ENCODE measurements around the gene LACTB.

LACTB gene

DNA sequence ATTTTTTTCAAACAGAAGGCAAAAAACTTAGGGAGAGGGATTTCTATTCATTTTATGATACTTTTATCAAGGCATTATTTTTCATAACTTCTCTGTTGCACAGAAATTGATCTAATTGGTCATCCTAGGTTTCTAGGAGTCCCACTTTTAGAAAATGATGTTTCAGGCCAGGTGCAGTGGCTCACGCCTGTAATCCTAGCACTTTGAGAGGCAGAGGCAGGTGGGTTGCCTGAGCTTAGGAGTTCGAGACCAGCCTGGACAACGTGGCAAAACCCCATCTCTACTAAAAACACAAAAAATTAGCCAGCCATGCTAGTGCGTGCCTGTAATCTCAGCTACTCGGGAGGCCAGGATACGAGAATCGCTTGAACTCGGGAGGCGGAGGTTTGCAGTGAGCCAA lies 2.8 kb downstream of the LACTB start:
- no peak for DNase-seq (ENCODE audit: low read depth)

DNA sequence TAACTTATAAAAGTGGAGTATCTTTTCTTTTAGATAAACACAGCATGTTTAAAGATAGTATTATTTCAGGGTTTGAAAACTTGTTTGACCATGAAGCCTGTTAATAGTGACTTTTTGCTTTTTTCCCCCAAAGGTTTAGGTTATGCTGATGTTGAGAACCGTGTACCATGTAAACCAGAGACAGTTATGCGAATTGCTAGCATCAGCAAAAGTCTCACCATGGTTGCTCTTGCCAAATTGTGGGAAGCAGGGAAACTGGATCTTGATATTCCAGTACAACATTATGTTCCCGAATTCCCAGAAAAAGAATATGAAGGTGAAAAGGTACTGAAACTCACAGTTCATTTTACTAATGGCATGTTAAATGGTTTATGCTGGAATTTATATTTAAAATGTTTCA lies 5.1 kb downstream of the LACTB start:
- DNase-seq (ENCODE audit: low read depth) = no peak

DNA sequence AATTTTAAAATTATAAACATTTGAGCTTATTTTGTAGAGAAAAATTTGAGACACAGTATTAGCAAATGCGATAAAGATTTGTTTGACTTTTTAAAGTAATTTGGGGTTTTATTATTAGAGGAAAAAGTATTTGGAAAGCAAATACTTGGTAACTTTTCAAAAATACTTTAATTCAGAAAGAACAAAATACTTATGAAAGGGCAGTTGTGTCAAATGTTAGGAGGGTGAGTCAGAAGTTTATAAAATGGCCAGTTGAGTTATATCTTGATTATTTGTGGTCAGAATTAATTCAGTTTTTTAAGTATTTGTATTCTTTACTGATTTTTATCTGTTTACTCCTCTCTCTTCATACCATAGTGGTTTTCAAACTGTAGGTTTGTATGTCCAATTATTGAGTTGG lies 12.1 kb downstream of the LACTB start:
- DNase-seq (ENCODE audit: low read depth) = peak; percentile 85

DNA sequence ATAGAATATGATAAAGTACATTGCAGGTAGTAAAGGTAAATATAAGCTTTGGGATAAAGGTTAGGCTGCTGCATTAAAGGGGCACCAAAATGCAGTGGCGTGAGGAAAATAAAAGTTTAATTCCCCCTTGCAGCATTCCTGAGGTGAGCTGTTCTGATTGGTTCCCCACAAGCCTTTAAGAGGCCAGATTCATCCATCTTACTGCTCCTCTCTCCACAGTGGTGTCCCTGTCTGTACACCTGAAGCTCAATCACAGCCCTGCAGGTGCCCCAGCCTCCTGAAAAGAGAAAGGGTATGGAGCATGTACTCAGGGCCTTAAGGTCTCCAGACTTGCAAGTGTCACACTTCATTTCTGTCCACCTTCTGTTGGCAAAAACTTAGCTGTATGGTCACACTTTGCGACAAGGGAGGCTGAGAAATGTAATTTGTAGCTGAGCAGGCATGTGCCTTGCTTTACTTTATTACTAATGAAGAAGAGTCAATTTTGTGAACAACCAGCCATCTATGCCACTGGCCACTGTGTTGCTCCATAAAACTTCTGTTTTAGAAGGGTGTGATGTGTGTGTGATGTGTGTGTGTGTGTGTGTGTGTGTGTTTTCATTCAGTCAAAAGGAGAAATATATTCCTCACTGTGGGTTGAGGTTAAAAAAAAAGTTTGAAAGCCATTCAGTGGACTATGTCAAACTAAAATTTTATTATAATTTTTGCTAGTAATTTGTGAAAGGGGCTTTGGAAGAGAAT lies 12.8 kb downstream of the LACTB start:
- no peak for DNase-seq (ENCODE audit: low read depth)

DNA sequence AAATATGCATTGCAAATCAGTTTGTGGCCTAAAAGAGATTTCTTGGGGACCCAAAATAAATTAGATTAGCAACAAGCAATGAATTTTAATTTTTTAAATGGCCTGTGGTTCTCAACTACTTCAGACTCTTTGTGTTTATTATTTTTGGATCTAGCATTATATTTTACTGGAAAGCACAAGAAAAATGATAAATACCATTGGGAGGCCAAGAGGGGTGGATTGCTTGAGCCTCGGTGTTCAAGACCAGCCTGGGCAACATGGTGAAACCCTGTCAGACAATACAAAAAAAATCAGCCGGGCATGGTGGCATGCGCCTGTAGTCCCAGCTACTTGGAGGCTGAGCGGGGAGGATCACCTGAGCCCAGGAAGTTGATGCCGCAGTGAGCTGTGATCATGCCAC lies 13.6 kb downstream of the LACTB start:
- peak; percentile 40 for DNase-seq (ENCODE audit: low read depth)

DNA sequence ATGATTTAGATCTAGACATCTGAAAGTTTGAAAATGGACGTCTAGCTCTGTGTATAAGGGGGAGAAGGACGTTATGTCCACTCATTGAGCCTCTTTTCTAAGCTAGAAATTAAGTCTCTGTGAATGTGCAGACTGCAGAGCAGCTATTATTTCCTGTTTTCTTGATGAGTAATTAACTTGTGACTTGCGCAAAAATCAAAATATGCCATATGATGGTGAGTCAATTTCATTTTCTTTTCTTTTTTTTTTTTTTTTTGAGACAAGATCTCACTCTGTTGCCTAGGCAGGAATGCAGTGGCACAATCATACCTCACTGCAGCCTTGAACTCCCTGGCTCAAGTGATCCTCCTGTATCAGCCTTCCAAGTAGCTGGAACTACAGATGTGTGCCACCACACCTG lies 14.1 kb downstream of the LACTB start:
- DNase-seq (ENCODE audit: low read depth) = peak; percentile 88

DNA sequence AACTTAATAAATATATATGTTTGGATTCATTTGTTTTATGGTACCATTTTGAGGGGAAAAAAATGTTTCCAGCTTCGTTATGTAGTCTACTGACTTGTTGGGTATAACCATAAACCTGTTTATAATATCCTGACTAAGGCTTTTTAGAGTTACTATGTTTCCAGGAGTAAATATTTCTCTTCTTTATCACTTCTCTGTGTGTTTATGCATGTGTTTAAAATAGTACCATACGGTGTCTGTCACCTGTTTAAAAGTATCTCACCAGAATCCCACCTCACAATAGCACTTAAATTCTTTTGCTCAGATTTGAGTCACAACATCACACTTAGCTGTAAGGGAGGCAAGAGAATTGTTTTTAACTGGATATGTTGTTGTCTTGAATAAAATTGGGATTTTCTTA lies 15.1 kb downstream of the LACTB start:
- DNase-seq (ENCODE audit: low read depth) = no peak

DNA sequence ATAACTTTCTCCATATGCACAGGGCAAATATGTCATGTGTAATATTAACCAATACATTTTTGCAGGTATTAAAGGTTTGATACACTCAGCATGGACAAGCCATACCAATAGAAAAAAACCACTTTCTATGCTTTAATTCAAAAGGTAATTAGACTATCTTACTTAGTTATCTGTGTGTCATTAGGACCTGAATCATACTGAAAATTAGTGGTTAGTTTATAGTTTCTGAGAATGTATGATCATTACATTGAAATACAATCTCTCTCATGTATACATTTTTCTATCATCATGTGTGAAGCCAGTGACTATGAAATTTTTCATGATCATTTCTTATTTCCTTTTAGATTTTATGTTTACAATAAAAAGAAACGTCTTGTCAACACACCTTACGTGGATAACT lies 19.3 kb downstream of the LACTB start:
- no peak for DNase-seq (ENCODE audit: low read depth)

DNA sequence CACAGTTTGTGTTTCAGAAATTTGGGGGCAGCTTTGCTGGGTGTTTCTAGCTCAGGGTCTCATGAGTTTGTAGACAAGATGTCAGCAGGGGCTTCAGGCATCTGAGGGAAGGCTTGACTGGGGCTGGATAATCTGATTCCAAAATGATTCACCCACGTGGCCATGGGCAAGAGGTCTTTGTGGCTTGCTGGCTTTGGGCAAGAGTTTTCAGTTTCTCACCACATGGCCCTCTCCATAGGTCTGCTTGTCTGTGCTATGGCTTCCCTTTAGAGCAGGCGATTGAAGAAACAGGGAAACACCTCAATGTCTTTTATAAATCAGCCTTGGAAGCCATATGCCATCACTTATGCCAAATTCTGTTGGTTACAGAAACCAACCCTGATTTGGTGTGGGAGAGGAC lies 23.8 kb downstream of the LACTB start:
- DNase-seq (ENCODE audit: low read depth) = no peak

DNA sequence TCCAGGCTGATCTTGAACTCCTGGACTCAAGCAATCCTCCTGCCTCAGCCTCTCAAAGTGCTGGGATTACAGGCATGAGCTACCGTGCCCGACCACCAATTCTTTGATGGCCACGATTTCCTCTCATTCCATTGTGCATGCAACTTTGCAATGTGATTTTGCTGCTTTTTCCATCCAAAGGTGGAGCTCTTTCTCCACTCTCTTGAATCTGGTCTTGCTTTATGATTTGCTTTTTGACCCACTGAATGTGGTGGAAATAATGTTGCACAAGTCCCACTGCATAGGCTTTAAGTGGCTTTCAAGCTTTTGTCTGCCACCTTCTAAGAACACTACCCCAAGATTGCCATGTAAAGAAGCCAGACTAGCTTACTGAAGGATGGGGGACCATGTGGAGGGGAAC lies 25.0 kb downstream of the LACTB start:
- no peak for DNase-seq (ENCODE audit: low read depth)

DNA sequence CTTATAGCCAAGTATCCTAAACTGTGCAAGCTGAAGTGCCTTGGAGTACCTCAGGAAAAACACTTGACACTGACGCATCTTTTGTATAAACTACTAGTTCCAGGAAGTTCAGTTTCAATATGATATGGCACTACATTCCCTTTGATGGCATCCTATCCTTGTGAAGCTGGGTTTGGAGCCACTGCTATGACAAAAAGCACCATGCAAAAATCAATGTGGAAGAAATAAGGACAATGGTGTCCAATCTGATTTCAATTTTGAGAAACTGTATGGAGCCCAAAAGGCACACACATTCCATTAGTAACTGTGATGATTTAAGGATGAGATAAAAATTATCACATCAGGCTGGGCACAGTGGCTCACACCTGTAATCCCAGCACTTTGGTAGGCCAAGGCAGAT lies 30.0 kb downstream of the LACTB start:
- no peak for DNase-seq (ENCODE audit: low read depth)

DNA sequence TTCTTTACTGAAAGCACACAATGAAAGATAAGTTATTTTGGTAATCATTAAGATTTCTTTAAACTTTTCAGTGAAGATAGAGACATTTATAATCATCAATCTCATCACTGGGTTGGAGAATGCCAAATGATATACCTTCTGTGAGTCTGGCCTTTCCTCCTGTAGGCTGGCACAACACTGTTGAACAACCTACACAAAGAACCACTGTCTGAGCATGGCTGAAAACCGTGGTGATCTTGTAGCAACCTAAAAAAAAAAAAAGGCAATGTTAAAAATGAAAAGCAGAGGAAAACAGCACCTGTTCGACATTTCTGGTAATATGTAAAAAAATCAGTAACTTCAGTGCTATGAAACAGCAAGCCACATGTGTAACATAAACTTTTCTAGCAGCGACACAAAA lies 33.8 kb downstream of the LACTB start:
- no peak for DNase-seq (ENCODE audit: low read depth)

DNA sequence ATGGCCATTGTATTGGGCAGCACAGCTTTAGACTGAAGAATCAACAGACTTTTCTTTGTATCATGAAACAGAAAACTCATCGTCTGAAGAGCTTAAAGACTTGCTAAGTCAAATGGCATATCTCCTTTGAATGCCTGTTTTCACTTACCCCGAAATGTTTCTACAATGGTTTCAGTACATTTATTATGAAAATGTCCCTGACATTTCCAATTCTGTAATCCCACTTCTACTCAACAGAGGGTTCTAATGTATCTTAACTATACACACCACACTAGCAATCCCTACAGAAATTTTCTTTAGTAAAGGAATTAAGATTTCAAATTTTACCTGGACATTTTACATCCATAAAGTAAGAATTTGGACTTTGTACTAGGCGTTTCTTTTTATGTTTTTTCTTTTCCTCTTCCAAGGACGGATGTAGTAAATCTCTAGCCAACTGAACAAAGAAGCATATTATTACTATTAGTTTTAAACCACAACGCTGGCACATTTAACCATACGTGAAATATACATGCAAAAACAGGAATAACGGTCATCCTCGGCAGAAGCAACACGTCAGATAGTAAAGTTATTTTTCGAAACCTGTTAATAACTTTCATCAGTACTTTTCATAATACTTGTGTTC lies 34.5 kb downstream of the LACTB start:
- peak; percentile 25 for DNase-seq (ENCODE audit: low read depth)

DNA sequence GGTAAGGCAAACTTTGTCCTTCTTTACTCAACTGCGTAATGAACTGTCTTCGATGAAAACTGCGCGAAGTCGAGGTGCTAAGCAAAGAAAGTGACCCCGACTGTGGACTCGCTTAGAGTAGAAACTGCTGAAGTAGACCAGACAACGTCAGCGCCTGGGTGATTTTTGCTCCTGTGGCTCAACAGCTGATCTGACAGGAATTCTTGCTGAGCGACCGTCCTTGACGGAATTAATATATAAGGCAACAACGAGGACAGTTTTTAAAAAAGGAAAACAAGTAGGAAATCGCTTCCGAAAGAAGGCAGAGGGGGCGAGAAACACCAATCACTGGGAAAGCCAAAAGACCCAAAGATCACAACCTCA lies 35.1 kb downstream of the LACTB start:
- DNase-seq (ENCODE audit: low read depth) = peak; percentile 61

DNA sequence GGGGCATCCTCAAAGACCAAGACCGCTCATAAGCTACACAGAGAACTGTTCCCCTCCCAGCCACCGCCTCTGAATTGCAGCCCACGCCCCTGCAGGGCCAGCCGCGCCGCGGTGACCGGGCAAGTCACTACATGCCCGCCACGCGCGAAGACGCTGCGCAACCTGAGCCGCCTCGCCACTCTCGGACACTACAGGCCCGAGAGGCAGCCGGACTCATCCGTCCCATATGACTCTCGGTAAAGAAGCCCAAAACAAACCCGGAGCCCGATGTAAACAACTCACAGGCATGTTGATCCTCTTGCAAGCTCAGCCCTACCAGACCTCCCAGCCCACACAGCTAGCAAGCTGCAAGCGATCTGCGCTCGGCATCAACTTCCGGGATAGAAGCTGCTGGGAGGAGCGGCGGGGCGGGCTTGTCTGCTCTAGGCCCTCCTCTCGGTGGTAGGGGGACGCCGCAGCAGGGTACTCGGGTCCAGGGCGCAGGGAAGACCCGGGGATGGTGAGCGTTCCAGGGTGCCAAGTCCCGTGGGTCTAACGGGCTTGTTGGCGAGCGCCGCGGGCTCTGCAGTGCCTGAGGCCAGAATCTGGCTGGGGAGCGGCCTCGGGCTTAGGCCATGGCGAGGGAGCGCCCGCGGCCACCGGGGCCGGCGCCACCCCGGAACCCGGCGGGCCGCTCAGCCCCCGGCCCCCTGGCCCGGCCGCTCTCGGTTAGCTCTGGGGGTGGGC lies 35.6 kb downstream of the LACTB start, which contains the start of gene RPS27L:
Gene RPS27L (minus strand): TSS at position 360 of the 726 bp plus-strand sequence. CDS start 72 bp downstream, at position 288.
- peak; percentile 94 for DNase-seq (ENCODE audit: low read depth)

DNA sequence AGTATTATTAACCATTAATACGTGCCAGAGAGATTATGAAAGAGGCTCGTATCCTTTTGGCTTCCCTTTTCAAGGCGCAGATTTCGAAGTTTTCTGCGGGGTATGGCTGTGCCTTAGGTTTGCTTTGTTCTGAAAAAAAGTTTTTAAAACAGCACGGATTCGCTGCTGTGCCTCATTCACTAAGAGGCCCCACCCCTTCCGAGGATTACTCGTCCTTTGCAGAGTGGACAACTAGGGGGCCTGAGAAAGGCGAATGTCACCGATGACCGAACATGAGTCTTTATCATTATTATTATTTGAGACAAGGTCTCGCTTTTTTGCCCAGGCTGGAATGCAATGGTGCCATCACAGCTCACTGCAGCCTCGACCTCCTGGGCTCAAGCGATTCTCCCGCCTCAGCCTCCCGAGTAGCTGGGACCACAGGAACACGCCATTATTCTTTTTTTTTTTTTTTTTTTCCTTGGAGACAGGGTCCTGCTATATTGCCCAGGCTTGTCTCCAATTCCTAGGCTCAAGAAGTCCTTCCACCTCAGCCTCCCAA lies 36.3 kb downstream of the LACTB start:
- DNase-seq (ENCODE audit: low read depth) = peak; percentile 86

DNA sequence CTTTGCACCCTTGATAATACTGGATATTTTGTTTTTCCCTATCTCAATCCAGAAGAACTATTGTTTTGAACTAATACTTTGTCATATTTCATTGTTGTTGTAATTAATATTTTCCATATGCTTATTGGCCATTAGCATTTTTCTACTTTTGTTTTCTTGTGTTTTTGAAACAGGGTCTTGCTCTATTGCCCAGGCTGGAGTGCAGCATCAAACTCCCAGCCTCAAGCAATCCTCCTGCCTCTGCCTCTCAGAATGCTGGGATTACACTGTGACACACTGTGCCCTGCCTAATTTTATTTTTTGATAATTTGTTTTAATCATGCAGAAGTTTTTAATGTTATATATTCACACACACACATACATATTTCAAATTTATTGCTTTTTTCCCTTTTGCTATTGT lies 39.0 kb downstream of the LACTB start:
- DNase-seq (ENCODE audit: low read depth) = no peak

DNA sequence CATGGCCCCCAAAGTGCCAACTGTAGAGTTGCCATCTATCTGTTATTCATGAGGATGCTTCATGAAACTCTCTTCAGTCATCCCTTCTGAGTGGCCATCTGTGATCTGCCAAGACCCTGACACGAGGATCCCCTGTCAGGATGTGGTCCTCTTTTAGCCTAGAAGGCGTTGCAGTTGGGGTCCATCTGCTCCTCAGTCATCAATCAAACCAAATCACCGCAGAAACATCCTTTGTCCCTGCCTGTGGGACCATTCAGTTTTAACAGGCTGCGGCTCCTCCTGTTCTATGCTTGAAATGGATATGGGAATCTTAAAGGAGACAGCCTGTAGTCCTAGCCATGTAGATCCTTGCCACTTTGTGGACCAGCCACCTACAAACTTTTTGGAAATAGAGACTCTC lies 41.6 kb downstream of the LACTB start:
- no peak for DNase-seq (ENCODE audit: low read depth)

DNA sequence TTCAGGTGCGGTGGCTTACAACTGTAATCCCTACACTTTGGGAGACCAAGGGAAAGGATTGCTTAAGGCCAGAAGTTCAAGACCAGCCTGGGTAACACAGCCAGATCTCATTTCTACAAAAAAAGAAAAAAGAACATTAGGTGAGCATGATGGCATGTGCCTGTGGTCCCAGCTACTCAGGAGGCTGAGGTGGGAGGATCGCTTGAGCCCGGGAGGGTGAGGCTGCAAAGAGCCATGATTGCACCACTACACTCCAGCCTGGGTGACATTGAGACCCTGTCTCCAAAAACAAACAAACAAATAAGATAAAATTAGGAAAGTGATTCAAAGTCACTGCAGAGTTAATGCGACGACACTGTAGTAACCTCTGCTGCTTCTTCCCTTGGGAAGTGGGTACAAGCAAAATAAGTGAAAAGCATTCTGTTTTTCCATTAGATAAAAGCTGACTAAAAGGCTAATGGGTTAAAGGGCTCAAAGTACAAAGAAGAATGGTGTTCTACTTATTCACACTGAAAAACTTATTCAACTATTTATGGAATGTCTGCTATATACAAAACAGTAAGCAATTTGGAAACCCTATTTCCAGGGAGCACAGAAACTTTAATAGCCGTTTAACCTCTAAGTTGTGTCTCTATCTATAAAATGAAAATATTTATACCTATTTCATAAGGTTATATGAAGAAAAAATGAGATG lies 43.7 kb downstream of the LACTB start:
- peak; percentile 51 for DNase-seq (ENCODE audit: low read depth)

DNA sequence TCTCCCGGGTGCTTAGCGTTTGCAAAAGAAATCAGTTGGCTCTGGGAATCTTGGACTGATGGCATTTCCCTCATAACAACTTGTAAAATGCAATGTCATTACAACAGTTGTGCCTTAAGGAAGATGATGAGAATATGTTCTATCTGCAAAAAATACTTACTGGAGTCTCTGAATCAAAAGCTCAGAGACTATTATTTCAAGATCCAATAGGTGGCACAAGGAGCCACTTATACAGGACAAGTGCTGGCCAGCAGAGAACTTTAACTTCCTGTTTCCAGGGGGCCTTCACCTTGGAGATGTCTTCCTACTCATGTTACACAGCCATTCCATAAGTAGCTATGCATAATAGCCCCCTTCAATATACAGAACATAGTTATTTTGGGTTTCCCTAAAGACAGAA lies 44.6 kb downstream of the LACTB start:
- DNase-seq (ENCODE audit: low read depth) = peak; percentile 54

DNA sequence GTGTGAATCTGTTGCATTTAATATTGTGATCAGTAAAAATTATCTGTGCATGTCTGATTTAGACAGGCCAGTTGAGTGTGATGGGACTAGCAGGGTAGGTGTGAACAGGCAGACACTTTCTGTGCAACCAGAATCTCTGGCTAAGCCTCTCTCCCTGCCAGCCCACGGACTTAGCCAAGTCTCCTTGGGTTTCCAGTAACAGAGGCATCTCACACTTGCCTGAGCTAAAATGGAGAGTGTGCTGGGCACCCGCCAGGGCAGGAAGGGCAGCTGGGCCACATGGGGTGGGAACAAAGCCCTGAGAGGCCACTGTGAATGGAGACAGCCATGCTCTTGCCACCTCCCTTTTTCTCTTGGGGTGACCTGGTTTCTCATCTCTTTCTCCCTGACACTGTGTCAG lies 48.1 kb downstream of the LACTB start:
- DNase-seq (ENCODE audit: low read depth) = no peak

DNA sequence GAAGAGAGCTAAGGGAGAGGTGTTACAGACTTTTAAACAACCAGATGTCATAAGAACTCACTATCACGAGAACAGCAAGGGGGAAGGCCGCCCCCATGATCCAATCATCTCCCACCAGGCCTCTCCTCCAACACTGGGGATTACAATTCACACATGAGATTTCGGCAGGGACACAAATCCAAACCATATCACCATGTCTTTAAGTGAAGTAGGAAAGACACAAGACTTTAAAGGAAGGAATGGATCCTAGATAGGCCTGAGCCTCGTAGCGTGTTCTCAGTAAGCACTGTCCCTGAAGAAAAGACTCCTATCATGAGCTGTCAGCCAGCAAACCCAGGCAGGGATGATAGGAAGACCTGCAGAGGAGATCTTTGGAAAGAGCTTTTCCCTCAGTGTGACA lies 50.7 kb downstream of the LACTB start:
- no peak for DNase-seq (ENCODE audit: low read depth)
